OCI-LY1 (cell line): Measurements from ENCODE around the gene ANTXRL.

Experiments
- H2AFZ ChIP-seq: fragments of 200-600 bp; sonication (generic), shearing (Covaris generic); 2 replicates; pipeline ENCODE4 v1.6.0; 2014; ENCODE audit warnings: antibody characterized with exemption, mild to moderate bottlenecking, low read length
- H3F3A ChIP-seq: fragments of 200-600 bp; sonication (generic), shearing (Covaris generic); 2 replicates; pipeline ENCODE4 v1.6.0; 2014; ENCODE audit warnings: mild to moderate bottlenecking, antibody characterized with exemption, low read length, moderate library complexity; ENCODE audit not compliant: insufficient read depth
- H3K27ac ChIP-seq: fragments of 200-600 bp; sonication (generic); 2 replicates; pipeline ENCODE4 v1.5.1; 2014; ENCODE audit warnings: low read length, mixed run types, mild to moderate bottlenecking, low read depth; ENCODE audit not compliant: poor library complexity, severe bottlenecking
- H3K27me3 ChIP-seq: fragments of 200-600 bp; sonication (generic); 2 replicates; pipeline ENCODE4 v1.6.0; 2014; ENCODE audit warnings: antibody characterized with exemption, mild to moderate bottlenecking, low read length, moderate library complexity; ENCODE audit not compliant: insufficient read depth
- H3K36me3 ChIP-seq: fragments of 200-600 bp; sonication (generic); 2 replicates; pipeline ENCODE4 v1.6.1; 2014; ENCODE audit warnings: mild to moderate bottlenecking, antibody characterized with exemption, low read length, moderate library complexity, mixed read lengths; ENCODE audit not compliant: insufficient read depth
- H3K4me1 ChIP-seq: fragments of 200-600 bp; sonication (generic); 2 replicates; pipeline ENCODE4 v1.5.1; 2014; ENCODE audit warnings: mild to moderate bottlenecking, low read length, moderate library complexity; ENCODE audit not compliant: insufficient read depth, severe bottlenecking
- H3K4me2 ChIP-seq: fragments of 200-600 bp; sonication (generic), shearing (Covaris generic); 2 replicates; pipeline ENCODE4 v1.6.1; 2014; ENCODE audit warnings: low read length
- H3K4me3 ChIP-seq: fragments of 200-600 bp; sonication (generic); 2 replicates; pipeline ENCODE4 v1.5.1; 2014; ENCODE audit warnings: low read length, low read depth, mild to moderate bottlenecking, mixed read lengths; ENCODE audit not compliant: poor library complexity, severe bottlenecking
- H3K79me2 ChIP-seq: fragments of 200-600 bp; shearing (Covaris generic); 2 replicates; pipeline ENCODE4 v1.6.1; 2016; ENCODE audit warnings: mixed run types, low read length, mixed read lengths; ENCODE audit not compliant: insufficient read depth
- H3K9ac ChIP-seq: fragments of 200-600 bp; sonication (generic), shearing (Covaris generic); 2 replicates; pipeline ENCODE4 v1.6.1; 2014; ENCODE audit warnings: mild to moderate bottlenecking, low read length, mixed read lengths
- H3K9me2 ChIP-seq: fragments of 200-600 bp; sonication (generic), shearing (Covaris generic); 2 replicates; pipeline ENCODE4 v1.6.1; 2014; ENCODE audit warnings: low read depth, mild to moderate bottlenecking, low read length, mixed read lengths
- H3K9me3 ChIP-seq: fragments of 200-600 bp; shearing (Covaris generic); 2 replicates; pipeline ENCODE4 v1.6.1; 2014; ENCODE audit warnings: low read length, mixed read lengths
- H4K20me1 ChIP-seq: fragments of 200-600 bp; sonication (generic), shearing (Covaris generic); 2 replicates; pipeline ENCODE4 v1.6.0; 2016; ENCODE audit warnings: mild to moderate bottlenecking, low read length; ENCODE audit not compliant: insufficient read depth
- EZH2 ChIP-seq: fragments of 200-600 bp; sonication (generic), shearing (Covaris generic); IDR thresholded peaks from 2 replicates; pipeline ENCODE4 v1.8.0; 2017; ENCODE audit warnings: borderline replicate concordance, mixed run types, mild to moderate bottlenecking, antibody characterized with exemption, low read length, moderate library complexity, mixed read lengths
- TF ChIP-seq, protein P1 (sequence below): fragments of 200-600 bp; sonication (generic), shearing (Covaris generic); IDR thresholded peaks from 2 replicates; pipeline ENCODE4 v1.5.1; 2017; ENCODE audit warnings: mild to moderate bottlenecking, antibody characterized with exemption, low read length, moderate library complexity, mixed read lengths

The ANTXRL gene

DNA sequence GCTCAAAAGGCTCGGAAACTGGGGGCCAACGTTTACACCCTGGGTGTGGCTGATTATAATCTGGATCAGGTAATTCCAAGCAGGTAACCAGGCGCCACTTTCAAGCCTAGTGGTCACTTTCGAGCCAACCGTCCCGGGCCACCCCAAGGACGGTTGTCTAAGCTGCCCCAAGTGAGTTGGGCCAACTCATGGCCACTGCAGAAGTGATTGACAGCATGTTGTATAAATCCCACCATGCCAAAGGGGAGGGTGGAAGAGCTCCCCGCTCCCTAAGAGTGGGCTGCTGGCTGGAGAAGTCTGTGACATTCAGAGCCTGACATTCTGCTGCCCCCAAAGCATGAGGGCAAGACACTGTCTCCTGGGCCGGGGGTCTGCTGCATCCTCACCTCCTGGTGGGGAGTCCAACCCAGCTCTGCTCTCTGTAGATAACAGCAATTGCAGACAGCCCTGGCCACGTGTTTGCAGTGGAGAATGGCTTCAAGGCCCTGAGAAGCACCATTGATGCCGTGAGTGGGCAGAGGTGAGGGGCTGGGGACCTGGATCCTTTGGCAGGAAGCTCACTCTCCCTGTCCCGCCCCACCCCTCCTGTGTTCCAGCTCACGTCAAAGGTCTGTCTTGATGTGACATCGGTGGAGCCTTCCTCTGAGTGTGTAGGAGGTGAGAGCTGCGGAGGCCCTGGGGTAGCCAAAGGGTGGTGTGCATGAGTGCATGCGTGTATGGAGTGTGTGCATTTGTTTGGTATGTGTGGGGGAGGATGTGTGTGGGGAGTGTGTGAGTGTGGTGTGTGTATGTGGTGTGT lies 10.8 kb downstream of the ANTXRL start:
- Histone ChIP-seq H3K4me2 (no peak overlapping the region; the same call in 1 of the 2 replicates), H3K9me2 (no peaks in the 10 kb centered on the region), H3K9ac (no peak overlapping the region), H2AFZ (no peak overlapping the region), H3F3A (no peaks in the 10 kb centered on the region), H3K27me3 (no peaks in the 10 kb centered on the region), H3K9me3 (no peaks in the 10 kb centered on the region), H3K79me2 (no peaks in the 10 kb centered on the region), H3K4me3 (peak overlapping the region; percentile 35), H3K4me1 (peaks cover 3% of the 10 kb centered on the region), H4K20me1 (no peaks in the 10 kb centered on the region), H3K36me3 (no peaks in the 10 kb centered on the region), H3K27ac (no peak overlapping the region)
- TF ChIP-seq, protein P1, sequence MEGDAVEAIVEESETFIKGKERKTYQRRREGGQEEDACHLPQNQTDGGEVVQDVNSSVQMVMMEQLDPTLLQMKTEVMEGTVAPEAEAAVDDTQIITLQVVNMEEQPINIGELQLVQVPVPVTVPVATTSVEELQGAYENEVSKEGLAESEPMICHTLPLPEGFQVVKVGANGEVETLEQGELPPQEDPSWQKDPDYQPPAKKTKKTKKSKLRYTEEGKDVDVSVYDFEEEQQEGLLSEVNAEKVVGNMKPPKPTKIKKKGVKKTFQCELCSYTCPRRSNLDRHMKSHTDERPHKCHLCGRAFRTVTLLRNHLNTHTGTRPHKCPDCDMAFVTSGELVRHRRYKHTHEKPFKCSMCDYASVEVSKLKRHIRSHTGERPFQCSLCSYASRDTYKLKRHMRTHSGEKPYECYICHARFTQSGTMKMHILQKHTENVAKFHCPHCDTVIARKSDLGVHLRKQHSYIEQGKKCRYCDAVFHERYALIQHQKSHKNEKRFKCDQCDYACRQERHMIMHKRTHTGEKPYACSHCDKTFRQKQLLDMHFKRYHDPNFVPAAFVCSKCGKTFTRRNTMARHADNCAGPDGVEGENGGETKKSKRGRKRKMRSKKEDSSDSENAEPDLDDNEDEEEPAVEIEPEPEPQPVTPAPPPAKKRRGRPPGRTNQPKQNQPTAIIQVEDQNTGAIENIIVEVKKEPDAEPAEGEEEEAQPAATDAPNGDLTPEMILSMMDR = no peak
- TF ChIP-seq EZH2 = no peak

DNA sequence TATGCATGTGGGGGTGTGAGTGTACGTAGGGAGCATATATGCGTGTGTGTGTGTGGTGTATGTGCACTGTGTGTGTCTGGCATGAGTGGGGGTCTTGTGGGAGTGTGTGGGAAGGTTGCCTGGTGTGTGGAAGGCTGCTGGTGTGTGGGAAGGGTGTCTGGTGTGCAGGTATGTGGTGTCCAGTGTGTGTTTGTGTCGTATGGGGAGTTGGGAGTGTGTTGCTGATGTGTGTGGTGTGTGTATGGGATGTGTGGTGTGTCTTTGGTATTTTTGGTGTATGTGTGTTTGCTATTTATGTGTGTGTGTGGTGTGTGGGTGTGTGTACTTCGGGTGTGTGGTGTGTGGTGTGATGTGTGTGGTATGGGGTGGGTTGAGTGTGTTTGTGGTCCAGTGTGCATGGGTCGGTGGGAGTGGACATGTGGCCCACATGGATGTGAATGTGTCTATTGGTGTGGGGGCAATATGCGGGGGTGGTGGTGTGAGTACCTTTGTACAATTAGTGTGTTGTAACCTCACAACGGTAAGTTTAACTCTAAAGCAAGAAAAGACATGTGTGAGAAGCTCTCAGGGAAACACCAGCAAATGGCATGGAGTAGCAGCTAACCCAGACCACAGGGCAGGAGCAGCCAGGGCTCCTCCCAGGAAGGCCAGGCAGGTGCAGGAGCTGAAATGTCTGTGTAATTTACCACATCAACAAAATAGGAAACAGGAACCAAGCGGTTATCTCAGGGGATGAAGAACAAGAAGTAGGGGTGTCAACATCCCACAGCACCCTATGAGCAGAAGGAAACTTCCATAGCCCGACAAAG lies 11.9 kb downstream of the ANTXRL start:
- H3K36me3 ChIP-seq = no peaks in the 10 kb centered on the region
- H2AFZ ChIP-seq = no peak overlapping the region
- TF ChIP-seq, protein P1 = no peak
- no peak for TF ChIP-seq EZH2
- H3K27me3 ChIP-seq = no peaks in the 10 kb centered on the region
- no peak overlapping the region for H3K9ac ChIP-seq
- no peaks in the 10 kb centered on the region for H3F3A ChIP-seq
- no peaks in the 10 kb centered on the region for H3K9me2 ChIP-seq
- H3K4me3 ChIP-seq = no peak overlapping the region
- no peaks in the 10 kb centered on the region for H4K20me1 ChIP-seq
- no peaks in the 10 kb centered on the region for H3K79me2 ChIP-seq
- H3K27ac ChIP-seq = no peak overlapping the region
- H3K4me1 ChIP-seq = peaks cover 3% of the 10 kb centered on the region
- H3K4me2 ChIP-seq = no peak overlapping the region
- H3K9me3 ChIP-seq = no peaks in the 10 kb centered on the region

DNA sequence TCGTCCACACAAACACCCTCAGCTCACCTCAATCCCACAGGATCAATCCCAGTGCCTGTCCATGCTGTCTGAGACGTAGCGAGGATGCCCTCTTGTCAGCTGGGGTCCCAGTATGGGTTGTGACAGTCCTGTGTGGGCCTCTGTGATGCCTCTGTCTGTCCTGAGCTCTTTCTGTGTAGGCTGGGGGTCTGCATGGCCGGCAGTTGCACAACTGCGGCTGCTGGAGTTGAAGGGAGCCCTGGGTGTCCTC lies 12.4 kb downstream of the ANTXRL start:
- Histone ChIP-seq H3K36me3 (no peaks in the 10 kb centered on the region), H3K9me3 (no peaks in the 10 kb centered on the region), H3K4me1 (peaks cover 3% of the 10 kb centered on the region), H3K79me2 (no peaks in the 10 kb centered on the region), H2AFZ (no peak overlapping the region), H4K20me1 (no peaks in the 10 kb centered on the region), H3F3A (no peaks in the 10 kb centered on the region), H3K4me2 (no peak overlapping the region), H3K27ac (no peak overlapping the region), H3K27me3 (no peaks in the 10 kb centered on the region), H3K9me2 (no peaks in the 10 kb centered on the region), H3K9ac (no peak overlapping the region), H3K4me3 (no peak overlapping the region)
- TF ChIP-seq, protein P1 = no peak
- TF ChIP-seq EZH2 = no peak
